GM12878 (cell line): Measurements from ENCODE around the gene MYCBP. TPM values are rescaled to one million over a fixed set of nuclear protein-coding genes. Genes with fewer than 3 reads are reported as not detected.

Source experiments
- IRF5 ChIP-seq: fragments of 450-650 bp; IDR thresholded peaks from 2 replicates; pipeline ENCODE4 v1.6.1; 2017; ENCODE audit warnings: borderline replicate concordance
- JUNB ChIP-seq: IDR thresholded peaks from 2 replicates; pipeline ENCODE4 v1.6.1; 2016; ENCODE audit warnings: antibody characterized with exemption, mild to moderate bottlenecking
- LARP7 ChIP-seq: fragments of 450-650 bp; IDR thresholded peaks from 2 replicates; pipeline ENCODE4 v1.6.1; 2017; ENCODE audit warnings: mild to moderate bottlenecking
- NFYA ChIP-seq: IDR thresholded peaks from 2 replicates; pipeline ENCODE4 v1.6.1; 2011; ENCODE audit warnings: low read depth, mild to moderate bottlenecking, low read length, improper control_type of control experiment, borderline replicate concordance
- SPI1 ChIP-seq: IDR thresholded peaks from 2 replicates; pipeline ENCODE4 v1.6.1; 2011; ENCODE audit warnings: low read depth, mild to moderate bottlenecking, low read length, moderate library complexity, borderline replicate concordance; ENCODE audit not compliant: insufficient read depth
- TCF3 ChIP-seq: IDR thresholded peaks from 2 replicates; pipeline ENCODE4 v1.6.1; 2012; ENCODE audit warnings: low read depth, mild to moderate bottlenecking, low read length, borderline replicate concordance; ENCODE audit not compliant: insufficient read depth
- TCF7 ChIP-seq: IDR thresholded peaks from 2 replicates; pipeline ENCODE4 v1.6.1; 2014; ENCODE audit warnings: antibody characterized with exemption, borderline replicate concordance
- ZBTB4 ChIP-seq: fragments of 450-650 bp; formaldehyde crosslinking; IDR thresholded peaks from 2 replicates; pipeline ENCODE4 v1.4.0; 2022; ENCODE audit warnings: mild to moderate bottlenecking, moderate library complexity
- polyA plus RNA-seq, 11 experiments: library from polyadenylated mRNA; depleted of rRNA in 4 of 11; unstranded in 6 of 11; stranded (reverse) in 5 of 11; fragments of >200 nt; fragmentation: Nextera tagmentation in 4 of 11; fragmentation: Illumina TruSeq in 1 of 11; extraction: Ambion mirVana in 4 of 11; extraction: Trizol in 1 of 11; gene quantifications; 1 replicate in 1 of 11; 2 replicates in 10 of 11; pipeline versions ENCODE4 v1.2.1 to v1.2.3, GENCODE V29; 2011 to 2016; ENCODE audit warnings: inconsistent platforms in 2 of 11, missing spikeins in 2 of 11, low read depth in 1 of 11
- total RNA-seq, 4 experiments: library from RNA; depleted of rRNA in 3 of 4; stranded (reverse); fragments of >200 nt in 3 of 4; fragmentation: Illumina TruSeq in 1 of 4; extraction: Trizol in 1 of 4; gene quantifications; 2 replicates each; pipeline versions ENCODE4 v1.2.1 to v1.2.3, GENCODE V29; 2013 to 2021

The MYCBP gene
- total and polyA plus RNA-seq, 10 of the 15 experiments (the other 5 are each of a cell fraction or from before 2014, with no cell fraction given): 26.1 to 210 (median 43.1) TPM

GRCh38 chr1:38875811-38876210, 2.7 kb upstream of the MYCBP start (continued):
- TF ChIP-seq SPI1 (no peak), ZBTB4 (no peak), JUNB (no peak), IRF5 (no peak), TCF7 (no peak), LARP7 (no peak), TCF3 (no peak), NFYA (no peak)
